ENCODE results near the gene CYP27A1.

DNA sequence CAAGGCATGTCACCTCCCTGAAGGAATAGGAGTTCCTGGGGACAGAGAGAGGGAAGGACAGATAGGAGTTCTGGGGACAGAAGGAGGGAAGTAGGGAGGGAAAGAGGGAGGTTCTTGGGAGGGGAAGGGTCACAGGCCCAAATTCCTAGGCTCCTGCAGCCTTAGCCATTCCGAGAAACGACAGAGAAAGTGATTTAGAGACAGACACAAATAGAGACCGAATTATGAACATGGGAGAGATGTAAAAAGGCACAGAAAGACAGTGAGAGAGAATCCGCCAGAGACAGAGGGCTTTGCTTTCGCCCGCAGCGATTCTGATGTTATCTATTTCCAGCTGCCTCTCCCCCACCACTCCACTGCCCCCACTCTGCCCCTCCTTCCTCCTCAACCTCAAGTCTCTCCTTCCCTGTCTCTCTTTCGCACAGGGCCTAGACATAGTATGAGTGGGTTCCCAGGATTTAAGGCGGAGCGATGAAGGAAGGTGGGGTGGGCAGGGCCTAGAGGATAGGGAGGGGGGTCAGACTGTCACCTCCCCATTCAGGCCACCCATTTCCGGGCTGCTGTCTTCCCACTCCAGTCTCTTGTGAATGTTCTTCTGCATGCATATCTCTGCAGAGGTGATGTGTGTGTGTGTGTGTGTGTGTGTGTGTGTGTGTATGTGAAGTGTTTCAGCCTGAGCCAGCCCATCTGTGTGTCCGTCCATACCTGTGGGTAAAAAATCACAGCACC, 74.4 kb downstream of the CYP27A1 start:
- TF ChIP-seq, protein P1, sequence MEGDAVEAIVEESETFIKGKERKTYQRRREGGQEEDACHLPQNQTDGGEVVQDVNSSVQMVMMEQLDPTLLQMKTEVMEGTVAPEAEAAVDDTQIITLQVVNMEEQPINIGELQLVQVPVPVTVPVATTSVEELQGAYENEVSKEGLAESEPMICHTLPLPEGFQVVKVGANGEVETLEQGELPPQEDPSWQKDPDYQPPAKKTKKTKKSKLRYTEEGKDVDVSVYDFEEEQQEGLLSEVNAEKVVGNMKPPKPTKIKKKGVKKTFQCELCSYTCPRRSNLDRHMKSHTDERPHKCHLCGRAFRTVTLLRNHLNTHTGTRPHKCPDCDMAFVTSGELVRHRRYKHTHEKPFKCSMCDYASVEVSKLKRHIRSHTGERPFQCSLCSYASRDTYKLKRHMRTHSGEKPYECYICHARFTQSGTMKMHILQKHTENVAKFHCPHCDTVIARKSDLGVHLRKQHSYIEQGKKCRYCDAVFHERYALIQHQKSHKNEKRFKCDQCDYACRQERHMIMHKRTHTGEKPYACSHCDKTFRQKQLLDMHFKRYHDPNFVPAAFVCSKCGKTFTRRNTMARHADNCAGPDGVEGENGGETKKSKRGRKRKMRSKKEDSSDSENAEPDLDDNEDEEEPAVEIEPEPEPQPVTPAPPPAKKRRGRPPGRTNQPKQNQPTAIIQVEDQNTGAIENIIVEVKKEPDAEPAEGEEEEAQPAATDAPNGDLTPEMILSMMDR (IDR thresholded peaks at IDR 0.05) = no peak
- TF ChIP-seq POLR2A (IDR thresholded peaks at IDR 0.05) = no peak
